Astrocyte (in vitro differentiated cells and primary cell): ENCODE results near the gene SPATA4.

ENCODE experiments used
- CTCF ChIP-seq: IDR thresholded peaks from 2 replicates; pipeline ENCODE4 v1.5.1; 2011; ENCODE audit warnings: low read depth, mild to moderate bottlenecking, inconsistent platforms, low read length, moderate library complexity; ENCODE audit not compliant: insufficient read depth
- EZH2 ChIP-seq: IDR thresholded peaks from 2 replicates; pipeline ENCODE4 v1.6.1; 2012; ENCODE audit warnings: mild to moderate bottlenecking, low read length, inconsistent platforms; ENCODE audit not compliant: insufficient read depth

GRCh38 chr4:176238157-176238610 is 42.8 kb upstream of the SPATA4 start:
- TF ChIP-seq CTCF: no peak
- TF ChIP-seq EZH2: no peak
